Stimulated activated CD4-positive, alpha-beta T cell treated with anti-CD3 and anti-CD28 coated beads, Interleukin-12 subunit alpha, Interleukin-12 subunit beta, amount 100 ng/mL, for 4 hours (primary cell): ENCODE data around the gene LAMTOR1.

ENCODE experiments used
- DNase-seq: peaks from one replicate; pipeline ENCODE4 v3.0.0-alpha.2; 2020

LAMTOR1 gene

DNA sequence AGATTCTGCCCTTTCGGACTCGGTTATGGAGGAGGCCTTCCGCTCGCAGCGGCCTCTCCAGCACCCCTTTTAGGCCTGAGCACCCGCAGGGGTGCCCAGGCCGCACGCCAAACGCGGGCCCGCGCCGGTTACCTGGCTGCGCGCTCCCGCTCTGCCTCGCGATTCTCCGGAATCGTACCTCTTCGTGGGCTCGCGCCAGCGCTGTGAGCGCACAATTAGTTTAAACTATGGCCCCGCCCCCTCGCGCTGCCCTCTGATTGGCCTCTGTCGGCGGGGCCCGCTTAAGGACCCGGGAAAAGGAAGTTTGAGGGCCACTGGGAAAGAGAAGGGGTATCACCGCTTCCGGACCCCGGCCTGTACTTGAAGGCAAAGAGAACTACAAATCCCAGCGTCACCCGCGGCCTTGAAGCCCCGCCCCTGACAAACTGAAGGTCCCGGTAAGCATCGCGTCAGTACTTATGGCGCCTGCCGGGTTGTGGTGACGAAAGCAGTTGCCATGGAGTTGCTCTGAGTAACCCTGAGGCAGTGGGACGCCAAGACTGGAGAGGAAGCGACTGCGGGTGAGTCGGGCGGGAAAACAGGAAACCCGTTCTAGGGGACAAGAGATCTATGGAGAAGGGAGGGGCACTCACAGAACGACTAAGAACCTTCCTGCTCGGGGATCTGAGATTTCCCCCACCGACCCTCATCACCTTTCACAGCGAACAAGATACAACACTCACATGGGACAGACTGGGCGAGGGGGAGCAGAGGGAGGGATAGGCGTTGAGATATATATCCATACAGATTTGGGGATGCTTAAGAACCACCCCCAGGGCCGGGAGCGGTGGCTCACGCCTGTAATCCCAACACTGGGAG lies 22.5 kb downstream of the LAMTOR1 start, which contains the start of the genes LRRC51 and NUMA1:
Gene LRRC51, plus strand, starts transcription at position 525 of the 858 bp plus-strand sequence. CDS start 8,234 bp downstream, outside the sequence.
Gene NUMA1, minus strand, starts transcription at position 217 of the 858 bp plus-strand sequence. CDS start 44,599 bp downstream, outside the sequence.
- DNase-seq, result peak; percentile 96

- DNase-seq, result no peak
Measured at GRCh38 chr11:72079819-72080325, 23.2 kb downstream of the LAMTOR1 start.

DNA sequence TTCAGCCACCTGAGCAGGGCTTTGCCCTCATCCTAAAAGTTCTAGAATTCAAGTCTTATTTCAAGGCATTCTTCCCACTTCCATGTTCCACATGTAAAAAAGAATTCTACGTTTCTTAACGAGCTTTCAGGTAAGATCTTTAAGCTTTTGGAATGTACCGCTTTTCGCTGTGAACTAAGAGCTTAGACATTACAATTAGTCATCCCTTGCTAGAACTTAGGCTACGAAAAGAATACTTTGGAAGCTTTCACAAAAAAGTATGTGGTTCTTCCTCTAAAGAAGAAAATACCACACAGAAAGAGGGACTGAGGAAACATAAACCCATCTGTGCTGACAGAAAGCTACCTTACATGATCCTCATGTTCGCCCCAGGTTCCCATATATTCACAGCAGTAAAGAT lies 24.6 kb downstream of the LAMTOR1 start:
- DNase-seq, result no peak

DNA sequence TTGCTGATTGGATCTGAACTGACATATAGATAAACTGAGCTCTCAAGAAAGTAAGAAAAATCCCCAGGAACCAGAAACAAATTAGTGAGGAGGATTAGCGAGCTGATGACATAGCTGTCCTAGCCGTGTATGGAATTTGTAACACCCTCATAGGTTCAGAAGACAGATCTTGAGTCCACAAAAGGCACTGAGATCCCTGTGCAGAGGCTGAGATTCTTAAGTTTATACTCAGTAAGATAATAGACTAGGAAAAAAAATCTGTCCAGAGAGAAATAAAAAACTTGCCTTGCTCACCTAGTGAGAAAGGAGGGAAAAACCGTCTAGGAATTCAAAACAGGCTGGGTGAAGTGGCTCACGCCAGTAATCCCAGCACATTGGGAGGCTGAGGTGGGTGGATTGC lies 27.3 kb downstream of the LAMTOR1 start:
- no peak for DNase-seq

DNA sequence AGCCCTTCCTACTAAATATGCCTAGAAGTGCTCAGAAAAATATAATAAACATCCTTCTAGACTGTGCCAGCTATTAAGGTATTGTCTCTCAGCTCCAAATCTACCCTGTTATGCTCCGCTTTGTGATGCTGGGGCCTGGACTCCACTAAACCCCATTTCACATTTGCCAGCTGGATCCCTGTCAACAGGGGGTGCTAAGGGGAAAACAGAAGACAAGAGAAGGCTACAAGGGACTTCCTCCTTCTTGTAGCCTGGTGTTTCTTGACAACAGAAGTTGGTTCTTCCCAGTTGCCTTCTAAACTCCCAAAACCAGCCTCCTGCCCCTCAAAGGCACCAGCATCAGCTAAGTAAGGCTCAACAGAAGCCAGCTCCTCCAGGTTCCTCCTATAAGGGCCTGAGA lies 28.0 kb downstream of the LAMTOR1 start:
- DNase-seq, result no peak

DNA sequence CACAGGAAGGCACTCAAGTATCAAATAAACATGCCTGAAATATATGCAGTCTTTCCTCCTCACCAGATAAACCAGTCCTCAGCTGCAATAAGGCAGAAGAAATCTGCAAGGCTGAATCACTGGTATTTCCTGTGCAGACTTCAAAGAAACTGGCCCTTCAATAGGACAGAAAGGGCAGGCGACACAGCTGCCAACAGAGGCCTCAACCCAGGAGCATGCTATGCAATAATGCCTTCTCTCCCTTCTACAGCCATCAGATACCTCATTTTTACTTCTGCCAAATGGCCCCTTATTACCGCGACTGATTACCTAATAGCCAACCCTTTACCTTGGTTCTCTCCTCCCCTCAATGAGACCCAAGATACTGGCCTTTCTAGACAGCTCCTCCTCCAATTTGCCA lies 30.7 kb downstream of the LAMTOR1 start:
- no peak for DNase-seq

DNA sequence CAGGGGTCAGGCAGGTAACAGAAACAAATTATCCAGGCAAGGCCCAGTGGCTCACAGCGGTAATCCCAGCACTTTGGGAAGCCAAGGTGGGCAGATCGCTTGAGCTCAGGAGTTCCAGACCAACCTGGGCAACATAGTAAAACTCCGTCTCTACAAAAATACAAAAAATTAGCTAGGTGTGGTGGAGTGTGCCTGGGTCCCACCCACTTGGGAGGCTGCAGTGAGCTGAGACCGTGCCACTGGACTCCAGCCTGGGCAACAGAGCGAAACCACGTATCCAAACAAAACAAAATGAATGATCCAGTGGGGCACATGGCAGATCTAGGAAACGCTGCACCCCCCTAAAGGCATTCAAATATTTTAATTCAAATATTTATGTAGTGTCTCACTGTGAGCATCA lies 32.6 kb downstream of the LAMTOR1 start:
- no peak for DNase-seq

GRCh38 chr11:72069787-72070251 lies 33.3 kb downstream of the LAMTOR1 start:
- no peak for DNase-seq

- no peak for DNase-seq
Measured at GRCh38 chr11:72069200-72069599, 33.9 kb downstream of the LAMTOR1 start.

DNA sequence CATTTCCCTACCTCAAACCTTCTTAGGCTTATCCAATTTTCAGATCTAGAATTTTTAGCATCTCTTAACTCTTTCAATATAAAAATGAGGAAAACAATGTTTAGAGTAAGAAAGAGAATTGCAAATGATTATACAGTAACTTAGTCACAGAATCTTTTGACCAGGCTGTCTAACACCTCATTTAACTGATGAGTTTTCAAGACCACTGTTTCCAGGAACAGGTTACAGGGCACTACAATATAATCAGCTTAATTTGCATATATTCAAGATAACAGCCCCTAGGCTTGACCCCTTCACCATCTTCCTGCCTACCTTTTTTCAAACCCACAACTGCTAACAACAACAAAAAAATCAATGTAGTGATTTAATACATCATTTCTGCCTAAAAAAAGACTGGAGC lies 35.4 kb downstream of the LAMTOR1 start:
- no peak for DNase-seq

DNA sequence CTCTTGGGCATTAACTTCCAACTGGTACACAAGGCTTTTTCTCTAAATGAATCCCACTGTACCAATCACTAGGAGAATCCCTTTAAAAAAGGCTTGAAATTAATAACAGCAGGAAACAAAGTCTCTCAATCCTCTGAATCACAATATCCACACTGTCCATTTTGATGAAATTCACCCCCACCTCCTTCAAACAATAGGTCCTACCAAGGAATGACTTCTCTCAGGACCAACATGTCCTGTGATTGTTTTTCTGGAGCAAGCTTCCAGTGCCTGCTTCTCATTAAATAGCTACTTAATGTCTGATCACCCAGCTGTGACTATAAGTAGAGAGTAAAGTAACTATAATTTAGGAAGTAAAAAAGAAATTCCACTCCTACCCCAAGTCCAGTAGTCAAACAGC lies 35.8 kb downstream of the LAMTOR1 start:
- DNase-seq, result no peak

DNA sequence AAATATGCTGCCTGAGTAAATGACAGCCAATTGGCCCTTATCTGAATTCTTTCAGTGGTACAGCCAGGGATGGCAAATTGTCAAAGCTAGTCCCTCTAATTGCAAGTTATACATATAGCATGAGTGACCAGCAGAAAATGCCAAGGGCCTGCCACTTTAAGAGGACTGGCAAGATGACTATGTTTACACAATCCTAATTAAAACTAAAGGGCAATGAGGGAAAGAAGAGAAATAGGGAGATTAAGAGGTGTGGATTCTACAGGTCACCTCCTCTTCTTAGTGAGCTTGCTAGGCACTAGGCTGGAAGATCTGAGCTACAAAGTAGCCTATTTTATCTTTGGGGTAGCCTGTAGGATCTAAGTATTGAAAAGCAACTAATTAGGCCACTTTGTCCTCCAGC lies 36.2 kb downstream of the LAMTOR1 start:
- DNase-seq, result no peak

DNA sequence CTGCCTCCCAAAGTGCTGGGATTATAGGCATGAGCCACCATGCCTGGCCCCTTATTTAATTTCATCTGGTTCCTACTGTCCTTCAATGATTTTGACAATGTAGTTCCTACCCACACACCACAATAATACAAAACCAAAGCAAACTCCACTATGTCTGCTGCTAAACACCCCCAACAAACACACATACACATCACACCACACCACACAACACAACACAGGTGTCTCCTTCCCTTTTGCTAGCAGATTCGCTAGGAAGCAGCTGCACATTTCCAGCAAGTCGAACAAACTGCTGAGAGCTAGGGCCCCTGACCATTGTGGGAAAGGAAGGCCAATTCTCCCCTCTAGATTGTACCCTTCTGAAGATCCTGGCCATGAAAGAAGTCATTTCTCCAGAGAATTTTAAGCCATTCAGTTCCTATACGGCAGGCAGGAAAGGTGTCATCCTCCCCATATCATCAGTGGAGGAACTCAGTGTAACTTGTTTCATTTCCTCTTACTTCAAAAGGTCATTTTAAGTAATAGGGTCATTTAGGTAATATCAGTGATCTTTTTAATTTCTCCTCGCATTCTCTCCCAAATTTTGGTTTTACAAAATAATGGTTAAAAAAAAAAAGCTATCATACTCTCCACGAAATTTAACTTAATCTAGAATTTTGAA lies 41.2 kb downstream of the LAMTOR1 start:
- no peak for DNase-seq

DNA sequence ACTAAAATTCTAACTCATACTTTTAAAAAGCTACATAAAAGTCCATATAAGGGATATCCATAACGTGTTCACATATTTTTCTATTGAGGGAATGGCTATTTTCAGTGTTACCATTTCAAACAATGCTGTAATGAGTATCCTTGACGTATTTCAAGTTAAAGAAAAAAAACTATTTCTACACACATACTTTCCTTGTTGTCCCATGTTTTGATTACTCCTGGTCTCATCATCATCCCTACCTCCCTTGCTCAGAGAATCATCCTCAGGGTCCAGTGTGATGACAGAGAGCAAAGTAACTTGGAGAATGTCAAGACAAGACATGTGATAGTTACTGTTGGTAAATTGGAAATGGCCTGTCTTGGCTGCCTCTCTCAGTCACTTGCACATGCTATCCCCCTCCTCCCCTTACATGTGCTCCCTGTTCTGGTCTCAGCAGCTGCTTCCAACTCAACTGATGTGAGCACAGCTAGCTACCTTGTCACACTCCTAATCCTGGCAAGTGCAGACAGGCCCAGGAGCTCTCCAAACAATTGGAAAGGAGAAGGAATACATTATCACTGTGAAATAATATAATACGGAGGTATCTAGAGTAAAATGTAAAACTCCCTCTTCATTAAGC lies 44.6 kb downstream of the LAMTOR1 start:
- DNase-seq, result no peak

DNA sequence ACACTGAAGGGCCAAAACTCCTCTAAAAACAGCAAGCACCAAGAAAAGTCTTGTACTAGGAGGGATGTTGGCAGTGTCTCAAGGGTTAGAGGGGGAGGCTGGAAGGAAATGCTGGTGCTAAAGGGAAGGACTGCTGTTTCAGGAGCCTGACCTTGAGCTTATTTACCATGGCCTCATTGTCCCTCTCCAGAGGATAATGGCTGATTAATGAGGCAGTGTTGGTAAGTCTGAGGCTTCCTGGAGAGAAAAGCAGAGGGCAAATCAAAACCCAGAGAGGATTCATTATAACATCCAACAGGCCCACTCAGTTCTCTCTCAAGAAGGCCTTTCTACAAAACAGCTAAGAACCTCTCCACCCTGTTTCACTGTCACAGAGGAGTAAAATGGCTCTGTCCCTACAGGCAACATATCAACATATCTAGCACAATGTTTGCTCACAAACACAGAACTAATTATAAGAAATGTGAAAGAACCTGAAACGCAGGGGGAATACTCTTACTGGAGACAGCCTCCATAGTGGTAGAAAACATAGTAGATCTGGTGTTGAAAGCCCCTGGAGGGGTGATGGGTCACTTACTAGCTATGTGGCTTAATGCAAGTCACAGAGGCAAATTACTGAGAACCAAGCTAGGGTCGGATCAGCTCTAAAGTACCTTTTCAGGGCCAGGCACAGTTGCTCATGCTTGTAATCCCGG lies 54.2 kb downstream of the LAMTOR1 start:
- DNase-seq, result no peak
